ENCODE data around the gene ILKAP. TPM values are rescaled to one million over a fixed set of nuclear protein-coding genes. Genes with fewer than 3 reads are reported as not detected.

Gene ILKAP
- total RNA-seq, 1 donor from 2014 or later: 36.4 TPM

GRCh38 chr2:238138331-238139195, 64.9 kb downstream of the ILKAP start, which contains the start of gene KLHL30:
TSS of gene KLHL30 (plus strand) at chr2:238138668. CDS start at chr2:238140755, 2,087 bp downstream.
- no peak for DNase-seq (ENCODE audit: low spot score)

DNA sequence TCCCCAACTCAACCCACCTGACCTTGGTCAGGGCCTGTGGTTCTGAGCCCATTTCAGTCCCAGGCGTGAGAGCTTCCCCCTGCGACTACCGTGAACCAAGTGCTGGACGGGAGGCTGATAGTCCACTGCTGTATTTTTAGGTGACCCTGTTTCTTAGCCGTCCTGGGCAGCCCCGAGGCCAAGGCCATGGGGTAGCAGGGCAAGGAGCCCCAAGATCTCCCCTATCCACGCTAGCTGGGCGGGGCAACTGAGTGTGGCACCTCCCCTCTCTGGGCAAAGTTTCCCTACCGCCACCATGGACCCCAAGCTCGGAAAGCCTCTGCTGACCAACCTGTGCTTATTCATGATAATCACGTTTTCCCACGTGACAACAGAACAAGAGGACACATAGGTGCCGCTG, 65.6 kb downstream of the ILKAP start:
- DNase-seq (ENCODE audit: low spot score): no peak

- no peak for DNase-seq (ENCODE audit: low spot score)
Measured at GRCh38 chr2:238136820-238137537, 66.5 kb downstream of the ILKAP start.

- DNase-seq (ENCODE audit: low spot score): no peak
Measured at GRCh38 chr2:238135601-238136150, 67.8 kb downstream of the ILKAP start.

- no peak for DNase-seq (ENCODE audit: low spot score)
Measured at GRCh38 chr2:238134393-238134785, 69.1 kb downstream of the ILKAP start.

DNA sequence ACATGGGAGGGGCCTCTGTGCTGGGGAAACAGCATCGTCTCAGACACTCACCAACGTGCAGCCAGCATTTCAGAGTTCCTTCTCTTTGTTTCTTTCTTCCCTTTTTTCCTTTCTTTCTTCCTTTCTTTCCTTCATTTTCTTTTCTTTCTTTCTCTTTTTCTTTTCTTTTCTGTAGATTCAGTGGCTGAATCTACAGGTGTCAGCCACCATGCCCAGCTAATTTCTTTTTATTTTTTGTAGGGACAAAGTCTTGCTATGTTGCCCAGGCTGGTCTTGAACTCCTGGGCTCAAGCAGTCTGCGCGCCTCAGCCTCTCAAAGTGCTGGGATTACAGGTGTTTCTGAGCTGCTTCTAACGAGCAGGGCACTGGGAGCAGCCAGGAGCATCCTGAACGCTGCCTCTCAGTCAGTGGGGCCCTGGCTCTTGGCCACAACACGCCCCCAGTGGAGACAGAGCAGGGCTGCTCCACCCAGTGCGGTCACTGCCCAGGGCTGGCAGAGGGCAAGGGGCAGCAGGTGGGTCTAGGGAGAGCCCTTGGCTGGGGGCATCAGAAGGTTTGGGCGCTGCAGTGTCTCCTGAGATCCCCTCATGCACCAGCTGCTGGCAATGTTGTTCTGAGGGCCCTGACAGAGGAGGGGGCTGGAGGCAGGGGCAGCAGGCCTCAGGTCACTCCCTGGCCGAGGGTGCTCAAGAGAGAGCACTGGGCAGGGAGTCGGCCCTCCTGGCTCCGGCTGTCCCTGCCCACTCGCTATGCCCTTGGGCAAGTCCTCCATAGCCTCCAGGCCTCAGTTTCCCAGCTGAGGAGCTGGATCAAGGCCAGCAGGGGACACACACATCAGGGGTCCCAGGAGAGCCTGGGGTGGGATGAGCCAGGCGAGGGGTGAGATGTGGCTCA, 69.7 kb downstream of the ILKAP start:
- no peak for DNase-seq (ENCODE audit: low spot score)

- no peak for DNase-seq (ENCODE audit: low spot score)
Measured at GRCh38 chr2:238132463-238133450, 70.7 kb downstream of the ILKAP start.

DNA sequence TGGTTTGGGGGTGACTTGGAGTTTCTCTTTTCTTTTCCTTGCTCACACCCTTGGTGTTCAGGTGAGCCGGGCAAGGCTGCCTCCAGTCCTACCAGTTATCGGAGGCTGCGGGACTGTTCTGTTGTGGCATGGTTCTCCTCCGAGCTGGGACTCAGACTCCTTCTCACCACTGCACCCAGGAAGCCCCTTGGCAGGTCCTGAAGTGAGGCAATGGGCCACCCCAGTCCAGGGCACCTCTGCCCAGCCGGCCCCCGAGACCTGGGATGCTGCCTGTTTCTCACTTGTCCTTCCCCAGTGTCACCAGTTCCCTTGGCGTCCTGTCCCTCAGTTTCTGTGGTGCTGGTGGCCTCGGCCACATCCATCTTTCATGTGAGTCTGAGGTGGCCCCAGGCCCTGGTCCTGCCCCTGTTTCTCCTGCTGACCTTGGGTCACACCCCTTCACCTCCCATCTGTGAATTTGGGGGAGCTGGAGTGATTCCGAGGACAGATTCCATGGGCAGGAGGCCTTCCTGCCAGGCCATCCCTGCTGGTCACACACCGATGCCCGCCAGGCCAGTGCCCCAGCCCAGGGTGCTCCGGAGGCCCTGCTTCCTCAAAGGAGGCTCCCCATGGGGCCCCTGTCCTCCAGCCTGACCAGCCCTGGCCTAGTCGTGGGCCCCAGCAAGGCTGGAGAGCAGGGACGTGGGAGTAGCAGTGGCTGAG, 71.6 kb downstream of the ILKAP start:
- no peak for DNase-seq (ENCODE audit: low spot score)

- no peak for DNase-seq (ENCODE audit: low spot score)
Measured at GRCh38 chr2:238130696-238131628, 72.5 kb downstream of the ILKAP start.

DNA sequence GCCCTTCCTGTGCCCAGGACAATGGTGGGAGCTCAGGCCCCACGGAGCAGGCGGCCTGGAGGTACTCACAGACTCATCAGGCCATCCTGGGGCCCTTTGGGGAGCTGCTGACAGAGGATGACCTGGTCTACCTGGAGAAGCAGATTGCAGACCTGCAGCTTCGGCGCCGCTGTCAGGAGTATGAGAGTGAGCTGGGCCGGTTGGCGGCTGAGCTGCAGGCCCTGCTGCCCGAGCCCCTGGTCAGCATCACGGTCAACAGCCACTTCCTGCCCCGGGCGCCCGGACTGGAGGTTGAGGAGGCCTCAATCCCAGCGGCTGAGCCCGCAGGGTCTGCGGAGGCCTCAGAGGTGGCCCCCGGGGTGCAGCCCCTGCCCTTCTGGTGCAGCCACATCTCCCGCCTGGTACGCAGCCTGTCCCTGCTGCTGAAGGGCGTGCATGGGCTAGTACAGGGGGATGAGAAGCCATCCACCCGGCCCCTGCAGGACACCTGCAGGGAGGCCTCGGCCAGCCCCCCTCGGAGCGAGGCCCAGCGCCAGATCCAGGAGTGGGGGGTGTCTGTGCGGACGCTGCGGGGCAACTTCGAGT, 73.3 kb downstream of the ILKAP start:
- DNase-seq (ENCODE audit: low spot score): no peak

GRCh38 chr2:238129166-238130010, 74.1 kb downstream of the ILKAP start:
- DNase-seq (ENCODE audit: low spot score): no peak

GRCh38 chr2:238128534-238129001, 74.9 kb downstream of the ILKAP start:
- DNase-seq (ENCODE audit: low spot score): no peak

DNA sequence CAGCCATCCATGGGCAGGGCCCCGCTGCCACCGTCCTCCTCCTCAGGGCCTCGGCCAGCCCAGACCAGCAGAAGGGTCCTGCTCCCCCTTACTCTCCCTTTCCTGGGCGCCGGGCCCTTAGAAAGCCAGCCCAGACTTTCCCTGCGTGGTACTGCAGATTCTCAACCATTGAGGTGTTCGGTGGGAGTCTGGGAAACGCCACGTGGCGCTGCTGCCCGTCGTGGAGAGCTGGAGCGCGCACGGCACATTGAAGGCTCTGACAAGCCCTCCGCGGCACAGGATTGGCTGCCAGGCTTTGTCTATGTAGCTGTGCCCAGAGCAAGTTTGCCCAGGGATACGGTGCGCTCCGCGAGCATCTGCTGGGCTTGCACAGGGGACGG, 75.4 kb downstream of the ILKAP start:
- no peak for DNase-seq (ENCODE audit: low spot score)

- no peak for DNase-seq (ENCODE audit: low spot score)
Measured at GRCh38 chr2:238127165-238128060, 76.1 kb downstream of the ILKAP start.

- DNase-seq (ENCODE audit: low spot score): no peak
Measured at GRCh38 chr2:238126775-238127164, 76.7 kb downstream of the ILKAP start.

DNA sequence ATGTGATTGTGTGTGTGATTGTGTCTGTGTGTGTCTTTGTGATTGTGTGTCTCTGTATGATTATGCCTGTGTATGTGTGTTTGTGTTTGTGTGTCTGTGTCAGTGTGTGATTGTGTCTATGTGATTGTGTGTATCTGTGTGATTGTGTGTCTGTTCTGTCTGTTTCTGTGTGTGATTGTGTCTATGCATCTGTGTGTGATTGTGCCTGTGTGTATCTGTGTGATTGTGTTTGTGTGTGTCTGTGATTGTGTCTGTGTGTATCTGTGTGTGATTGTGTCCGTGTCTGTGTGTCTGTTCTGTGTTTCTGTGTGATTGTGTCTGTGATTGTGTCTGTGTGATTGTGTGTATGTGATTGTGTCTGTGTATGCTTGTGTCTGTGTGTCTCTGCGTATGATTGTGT, 77.2 kb downstream of the ILKAP start:
- DNase-seq (ENCODE audit: low spot score): no peak

Data from mesenteric fat pad (tissue), 1 donor.